Activated CD8-positive, alpha-beta memory T cell treated with anti-CD3 and anti-CD28 coated beads for 48 hours (primary cell): ENCODE measurements around the gene OPRD1.
"Not testable (repeated sequence)": the region's sequence is repeated elsewhere in the genome, so short reads cannot be mapped to it uniquely, and the experiment has no call there.

Source experiments
- DNase-seq, 3 experiments: peaks; one replicate each; pipeline ENCODE4 v3.0.0-alpha.2; 2020; ENCODE audit warnings: low read depth in 2 of 3, low spot score in 2 of 3

The OPRD1 gene

GRCh38 chr1:28811766-28812668, at the start of gene OPRD1:
Gene OPRD1 (plus strand): TSS chr1:28812170. CDS start chr1:28812384, 214 bp downstream.
- DNase-seq = no peak

DNA sequence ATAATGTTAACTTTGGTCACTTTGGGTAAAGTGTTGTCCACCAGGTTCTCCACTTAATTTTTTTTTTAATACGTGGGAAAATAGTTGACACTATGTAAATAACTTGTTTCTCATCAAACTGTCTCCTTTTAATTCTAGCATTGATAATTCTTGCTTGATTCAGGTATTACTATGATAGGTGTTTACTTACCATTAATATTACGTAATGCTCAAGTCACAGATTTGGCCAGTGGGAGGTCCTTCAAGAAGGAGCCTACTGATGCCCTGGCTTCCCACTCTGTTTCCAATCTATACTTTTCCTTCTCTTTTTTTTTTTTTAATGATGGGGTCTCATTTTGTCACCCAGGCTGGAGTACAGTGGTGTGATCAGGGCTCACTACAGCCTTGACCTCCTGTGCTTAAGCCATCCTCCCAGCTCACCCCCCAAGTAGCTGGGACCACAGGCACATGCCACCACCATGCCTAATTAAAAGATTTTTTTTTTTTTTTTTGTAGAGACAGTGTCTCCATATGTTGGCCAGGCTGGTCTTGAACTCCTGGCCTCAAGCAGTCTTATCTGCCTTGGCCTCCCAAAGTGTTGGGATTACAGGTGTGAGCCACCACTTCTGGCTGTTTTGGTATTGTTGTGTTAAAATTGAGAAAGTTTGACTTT, 45.3 kb upstream of the OPRD1 start:
- DNase-seq = no peak

DNA sequence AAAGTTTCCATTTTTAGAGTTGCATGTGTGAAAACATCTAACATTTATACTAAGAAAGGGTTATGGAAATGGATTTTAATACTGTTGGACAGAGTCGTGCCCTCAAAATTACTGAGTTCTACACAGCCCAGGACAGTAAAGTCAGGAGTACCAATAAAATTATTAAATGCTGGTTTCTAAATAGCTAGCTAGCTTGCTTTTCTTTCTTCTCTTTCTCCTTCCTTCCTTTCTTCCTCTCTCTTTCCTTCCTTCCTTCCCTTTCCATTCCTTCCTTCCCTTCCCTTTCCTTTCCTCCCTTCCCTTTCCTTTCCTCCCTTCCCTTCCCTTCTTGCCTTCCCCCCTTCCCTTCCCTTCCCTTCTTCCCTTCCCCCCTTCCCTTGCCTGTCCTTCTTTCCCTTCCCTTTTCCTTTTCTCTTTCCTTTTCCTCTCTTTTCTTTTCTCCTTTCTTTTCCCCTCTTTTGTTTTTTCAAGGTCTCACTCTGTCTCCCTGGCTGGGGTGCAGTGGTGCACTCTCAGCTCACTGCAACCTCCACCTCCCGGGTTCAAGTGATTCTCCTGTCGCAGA, 41.3 kb upstream of the OPRD1 start:
- no peak for DNase-seq

GRCh38 chr1:28771921-28772320, 40.0 kb upstream of the OPRD1 start:
- not testable (repeated sequence) for DNase-seq

GRCh38 chr1:28773105-28773504, 38.9 kb upstream of the OPRD1 start:
- no peak for DNase-seq

DNA sequence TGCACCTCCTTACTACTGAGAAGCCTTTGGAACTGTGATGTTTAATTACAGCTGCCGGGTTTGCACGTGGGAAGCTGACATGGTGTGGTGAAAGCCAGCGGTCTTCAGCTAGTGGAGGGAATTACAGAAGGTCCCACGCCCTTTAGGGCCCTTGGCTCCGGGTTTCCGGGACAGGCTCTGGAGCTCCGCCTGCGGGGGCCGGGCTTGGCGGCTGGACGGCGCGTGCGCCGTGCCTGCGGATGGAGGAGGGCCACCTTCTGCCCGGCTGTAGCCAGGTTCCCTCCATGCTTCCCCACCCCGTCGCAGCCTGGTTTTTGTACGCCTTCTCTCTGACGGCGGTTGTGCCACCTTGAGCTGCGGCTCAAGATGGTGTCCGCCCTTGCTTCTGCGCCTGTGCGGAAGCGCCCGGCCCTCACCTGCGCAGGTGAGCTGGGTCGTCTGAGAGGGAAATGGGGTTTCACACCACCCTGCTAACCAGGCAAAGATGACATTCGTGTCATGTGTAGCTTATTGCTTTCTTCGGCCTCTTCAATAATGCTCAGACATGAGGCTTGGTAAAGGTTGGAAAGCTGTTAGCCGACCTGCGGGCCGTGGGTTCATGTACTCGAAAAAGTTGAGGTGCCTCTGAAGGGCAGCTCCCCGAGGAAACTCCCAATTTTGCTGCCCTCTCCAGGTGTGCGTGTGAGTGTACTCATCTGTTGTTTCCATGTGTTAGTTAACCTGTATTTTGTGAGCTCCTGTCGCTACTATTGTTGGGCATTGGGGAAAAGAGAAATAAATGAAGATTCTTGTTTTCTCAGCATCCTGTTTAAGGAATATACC, 36.6 kb upstream of the OPRD1 start:
- DNase-seq = peak; percentile 15 to 40 (median 30)

DNA sequence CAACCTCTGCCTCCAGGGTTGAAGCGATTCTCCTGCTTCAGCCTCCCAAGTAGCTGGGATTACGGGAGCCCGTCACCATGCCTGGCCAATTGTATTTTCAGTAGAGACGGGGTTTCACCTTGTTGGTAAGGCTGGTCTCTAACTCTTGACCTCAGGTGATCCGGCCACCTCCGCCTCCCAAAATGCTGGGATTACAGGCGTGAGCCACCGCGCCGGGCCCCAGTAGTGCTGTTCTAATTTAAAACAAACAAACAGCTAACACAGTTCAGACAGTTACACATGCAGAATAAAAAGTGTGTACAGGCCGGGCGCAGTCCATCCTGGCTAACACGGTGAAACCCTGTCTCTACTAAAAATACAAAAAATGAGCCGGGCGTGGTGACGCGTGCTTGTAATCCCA, 35.6 kb upstream of the OPRD1 start:
- no peak for DNase-seq

DNA sequence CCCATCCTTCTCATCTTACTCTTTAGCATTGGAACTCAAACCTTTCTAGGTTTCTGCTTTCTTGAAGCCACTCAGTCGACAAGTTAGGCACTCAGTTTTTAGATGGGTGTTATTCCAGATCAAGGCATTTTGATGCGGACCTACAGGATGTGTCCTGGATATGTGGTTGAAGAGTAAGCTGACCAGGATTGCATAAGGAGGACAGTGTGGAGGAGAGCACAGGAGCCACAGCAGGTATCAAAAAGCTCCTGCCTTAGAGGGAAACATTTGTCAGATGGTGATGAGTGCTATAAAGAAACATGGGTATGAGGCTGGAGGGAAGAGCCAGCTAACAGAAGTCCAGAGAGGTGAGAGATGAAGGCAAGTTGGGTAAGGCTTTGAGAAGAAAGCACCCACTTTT, 33.9 kb upstream of the OPRD1 start:
- no peak for DNase-seq

- no peak for DNase-seq
Observed at GRCh38 chr1:28779751-28780408, 32.1 kb upstream of the OPRD1 start.

- DNase-seq = no peak
Observed at GRCh38 chr1:28781305-28781704, 30.7 kb upstream of the OPRD1 start.

DNA sequence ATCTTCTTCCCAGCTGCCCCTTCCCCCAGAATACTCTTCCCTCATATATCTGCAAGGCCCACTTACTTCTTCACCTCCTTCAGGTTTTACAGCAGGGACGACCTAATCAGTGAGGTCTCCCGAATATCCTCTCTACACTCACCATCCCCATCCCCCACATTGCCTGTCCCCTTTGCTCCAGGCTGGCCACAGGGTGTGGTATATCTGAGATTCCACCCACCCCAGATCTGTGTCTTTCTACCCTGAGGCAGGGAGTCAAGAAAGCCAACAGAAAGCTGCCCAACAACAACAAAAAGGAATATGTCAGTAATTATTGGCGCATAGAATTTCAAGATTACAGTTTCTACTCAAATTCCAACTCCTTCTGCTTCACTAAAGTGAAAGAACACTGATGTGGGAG, 30.0 kb upstream of the OPRD1 start:
- DNase-seq = no peak

DNA sequence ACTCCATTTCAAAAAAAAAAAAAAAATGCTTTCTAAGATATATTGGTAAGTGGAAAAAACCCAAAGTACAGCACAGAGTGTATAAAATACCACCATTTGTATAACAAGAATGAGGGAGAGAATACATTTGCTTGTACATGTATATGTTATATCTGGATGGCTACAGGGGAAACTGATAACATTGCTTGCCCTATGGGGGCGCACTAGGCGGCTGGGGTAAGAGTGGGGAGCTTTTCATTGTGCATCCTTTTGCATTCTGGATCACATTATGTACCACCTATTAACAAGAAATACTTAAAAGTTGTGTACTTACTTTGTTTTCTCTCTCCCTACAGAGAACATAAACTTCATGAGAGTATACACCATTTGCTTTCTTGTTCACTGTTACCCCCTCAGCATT, 28.6 kb upstream of the OPRD1 start:
- DNase-seq = no peak

- DNase-seq = no peak
Observed at GRCh38 chr1:28789412-28789811, 22.6 kb upstream of the OPRD1 start.

DNA sequence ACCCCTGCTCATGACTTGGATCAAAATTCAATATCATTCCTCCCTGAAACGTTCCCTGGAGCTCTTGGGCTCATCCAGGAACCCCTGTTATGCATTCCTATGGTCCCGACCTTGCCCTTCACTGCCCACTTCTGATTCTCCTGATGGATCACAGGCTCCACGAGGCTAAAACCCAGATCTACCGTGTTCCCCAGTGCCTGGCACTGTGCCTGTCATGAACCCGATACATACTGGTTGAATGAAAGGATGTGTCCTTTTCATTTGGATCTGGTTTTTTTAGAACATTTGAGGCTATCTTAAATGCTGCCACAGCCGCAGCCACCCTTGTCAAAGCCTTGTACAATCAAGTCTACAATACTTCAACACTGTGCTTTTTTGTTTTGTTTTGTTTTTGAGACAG, 22.2 kb upstream of the OPRD1 start:
- DNase-seq = no peak

DNA sequence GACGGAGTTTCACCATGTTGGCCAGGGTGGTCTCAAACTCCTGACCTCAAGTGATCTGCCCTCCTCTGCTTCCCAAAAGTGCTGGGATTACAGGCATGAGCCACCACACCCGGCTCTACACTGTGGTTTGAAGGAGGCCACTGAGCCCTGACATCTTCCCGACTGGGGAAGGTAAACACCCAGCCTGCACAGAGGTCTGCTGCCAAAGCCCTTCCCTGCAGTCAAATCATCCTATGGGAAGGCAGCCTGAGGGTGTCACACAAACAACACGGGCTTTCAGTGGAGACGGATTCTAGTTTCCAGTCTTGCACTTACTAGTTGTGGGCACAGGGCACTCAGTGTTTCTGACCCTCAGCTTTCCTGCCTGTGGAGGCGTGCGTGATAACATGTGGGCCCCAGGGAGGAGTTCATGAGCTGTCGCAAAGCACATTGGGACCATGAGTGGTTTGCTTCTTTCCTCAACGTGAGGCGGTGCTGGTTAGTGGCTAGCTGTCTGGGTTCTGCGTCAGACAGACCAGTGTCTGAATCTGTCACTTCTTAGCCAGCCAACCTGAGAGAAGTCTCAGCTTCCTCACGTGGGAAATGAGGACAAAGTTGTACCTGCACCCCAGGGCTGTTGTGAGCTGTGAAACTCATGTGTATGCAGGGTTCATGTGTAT, 21.5 kb upstream of the OPRD1 start:
- DNase-seq = no peak

GRCh38 chr1:28791929-28792328, 20.0 kb upstream of the OPRD1 start:
- not testable (repeated sequence) for DNase-seq

- DNase-seq = no peak
Observed at GRCh38 chr1:28792644-28793121, 19.3 kb upstream of the OPRD1 start.

DNA sequence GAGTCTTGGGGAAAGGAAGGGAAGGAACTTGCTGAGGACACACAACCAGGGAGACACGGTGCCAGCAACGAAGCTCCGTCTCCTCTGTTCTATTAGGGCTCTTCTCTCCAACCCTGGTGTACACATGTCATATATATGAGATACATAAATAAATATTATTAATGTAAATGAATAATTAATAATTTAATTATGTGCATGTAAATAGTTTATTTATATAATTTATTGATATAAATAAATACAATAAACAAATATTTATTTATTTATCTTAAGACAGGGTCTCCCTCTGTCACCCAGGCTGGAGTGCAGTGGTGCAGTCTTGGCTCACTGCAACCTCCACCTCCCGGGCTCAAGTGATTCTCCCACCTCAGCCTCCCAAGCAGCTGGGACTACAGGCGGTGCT, 17.4 kb upstream of the OPRD1 start:
- DNase-seq = not testable (repeated sequence)

DNA sequence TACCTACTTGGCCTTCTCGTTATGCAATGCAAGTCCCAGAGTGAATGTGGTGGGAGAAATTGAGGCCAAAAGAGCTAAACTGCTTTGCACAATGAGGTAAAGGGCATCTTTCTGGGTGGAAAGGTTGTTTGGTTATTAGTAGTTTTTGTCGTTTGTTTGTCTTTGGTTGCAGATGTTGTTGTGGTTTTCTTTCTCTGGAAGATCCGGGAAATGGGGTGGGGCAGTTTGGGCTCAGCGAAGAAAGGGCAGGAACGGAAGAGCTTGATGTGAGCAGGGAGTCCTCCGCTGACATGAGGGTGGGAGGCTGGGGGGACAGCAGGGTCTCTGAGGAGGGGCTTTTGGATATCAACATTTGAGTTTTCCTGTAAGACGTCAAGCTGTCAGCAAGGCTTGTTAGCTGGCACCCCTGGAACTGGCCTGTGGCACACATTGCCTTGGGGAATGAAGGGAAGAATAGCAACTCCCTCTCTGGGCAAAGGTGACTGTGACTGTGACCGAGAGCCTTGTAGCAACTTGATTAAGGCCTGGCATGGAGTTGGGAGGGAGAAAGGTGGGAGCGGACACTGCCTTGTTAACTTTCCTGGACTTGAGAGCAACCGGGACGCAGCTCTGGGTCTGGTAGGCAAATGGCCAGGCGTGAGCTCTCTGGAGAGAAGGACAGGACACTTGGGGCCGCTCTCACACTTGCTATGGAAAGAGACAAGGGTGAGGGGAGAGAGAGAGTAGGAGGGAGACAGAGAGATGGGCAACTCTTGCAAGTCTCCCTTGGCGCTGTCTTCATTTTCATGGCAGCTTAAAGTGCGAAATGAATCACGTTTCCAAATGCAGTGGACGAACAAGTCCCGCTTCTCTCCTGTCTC, 15.4 kb upstream of the OPRD1 start:
- no peak for DNase-seq
